NCI-H748 (cell line): ENCODE data around the gene IL31RA.
A peak's percentile ranks its signal among the peaks of the same experiment; 100 is the strongest.

ENCODE experiments used
- DNase-seq: peaks from one replicate; lab custom pipeline; 2025; ENCODE audit not compliant: unreplicated experiment; lab: John Stamatoyannopoulos, UW

Gene IL31RA

DNA sequence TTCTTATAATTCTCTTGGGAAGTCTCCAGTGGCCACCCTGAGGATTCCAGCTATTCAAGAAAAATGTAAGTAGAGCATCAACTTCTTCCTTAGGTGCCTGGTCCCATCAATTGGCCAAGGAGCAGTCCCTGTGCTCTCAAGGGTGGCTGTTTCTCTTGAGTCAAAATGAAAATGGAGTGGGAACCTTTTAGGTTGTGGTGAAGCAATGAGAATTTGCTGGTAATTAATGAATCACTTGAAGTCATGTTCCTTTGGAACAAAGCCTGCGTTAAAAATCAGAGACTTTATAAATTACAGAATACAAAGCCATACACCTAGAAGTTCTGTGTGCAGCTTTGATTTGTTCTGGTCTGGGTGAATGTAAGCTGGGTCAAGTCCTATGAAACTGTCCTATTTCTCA, 48.9 kb downstream of the IL31RA start:
- DNase-seq = no peak

DNA sequence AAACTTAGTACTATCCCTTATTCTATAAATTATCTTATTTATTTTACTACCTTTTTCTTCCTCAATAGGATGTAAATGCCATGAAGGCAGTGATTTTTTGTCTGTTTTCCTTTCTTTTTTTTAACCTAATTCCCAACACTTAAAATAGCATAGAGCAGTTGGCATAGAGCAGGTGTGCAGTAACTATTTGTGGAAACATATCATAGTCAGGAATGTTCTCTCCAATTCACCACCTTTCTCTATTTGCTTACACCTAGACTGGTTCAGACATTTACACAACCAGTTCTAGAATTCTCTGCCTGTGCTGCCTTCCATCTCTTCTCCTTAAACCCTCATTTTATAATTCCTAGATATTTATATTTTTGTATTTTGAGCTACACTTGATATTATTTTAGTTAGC, 49.6 kb downstream of the IL31RA start:
- DNase-seq = no peak

DNA sequence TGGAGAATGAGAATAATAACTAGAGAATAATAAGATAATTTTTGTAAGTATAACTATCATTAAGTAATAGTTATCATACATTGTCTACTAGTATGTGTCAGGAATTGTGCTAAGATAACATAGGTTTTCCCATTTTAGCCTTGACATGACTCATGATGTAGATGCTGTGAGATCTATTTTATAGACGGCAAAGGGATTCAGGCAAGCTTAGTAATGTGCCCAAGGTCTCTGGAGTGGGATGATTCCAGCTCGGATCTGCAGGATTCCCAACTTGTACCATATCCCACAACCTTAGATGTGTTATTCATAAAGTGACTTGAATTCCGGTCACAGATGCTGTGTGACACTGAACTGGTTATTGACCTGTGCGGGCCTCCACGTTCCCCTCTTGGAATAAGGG, 51.5 kb downstream of the IL31RA start:
- no peak for DNase-seq

DNA sequence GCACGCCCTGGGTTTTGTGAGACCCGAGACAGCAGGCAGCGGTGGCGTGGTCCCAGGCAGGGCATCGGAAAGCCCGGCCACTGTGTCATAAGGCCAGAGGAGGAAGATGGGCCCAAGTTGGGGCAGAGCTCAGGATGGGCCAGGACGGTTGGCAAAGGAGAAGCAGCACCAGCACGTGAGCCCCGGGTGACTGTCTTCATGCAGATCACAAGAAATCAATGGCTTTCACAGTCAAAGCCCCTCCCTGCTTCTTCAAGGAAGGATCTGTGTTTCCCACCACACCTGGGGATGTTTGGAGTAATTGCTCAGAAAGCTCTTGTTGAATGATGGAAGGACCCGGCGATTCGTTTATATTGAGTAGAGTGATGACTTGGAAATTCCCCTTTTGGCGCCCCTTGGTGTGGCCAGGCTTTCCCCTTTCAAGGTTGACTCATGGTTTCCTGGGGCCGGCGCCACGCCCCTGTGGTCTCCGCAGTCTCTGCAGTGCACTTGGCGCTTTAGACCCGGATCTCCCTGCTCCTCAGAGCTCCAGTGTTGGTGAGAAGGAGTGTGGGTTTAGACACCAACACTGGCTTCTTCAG, 52.1 kb downstream of the IL31RA start:
- DNase-seq = no peak

DNA sequence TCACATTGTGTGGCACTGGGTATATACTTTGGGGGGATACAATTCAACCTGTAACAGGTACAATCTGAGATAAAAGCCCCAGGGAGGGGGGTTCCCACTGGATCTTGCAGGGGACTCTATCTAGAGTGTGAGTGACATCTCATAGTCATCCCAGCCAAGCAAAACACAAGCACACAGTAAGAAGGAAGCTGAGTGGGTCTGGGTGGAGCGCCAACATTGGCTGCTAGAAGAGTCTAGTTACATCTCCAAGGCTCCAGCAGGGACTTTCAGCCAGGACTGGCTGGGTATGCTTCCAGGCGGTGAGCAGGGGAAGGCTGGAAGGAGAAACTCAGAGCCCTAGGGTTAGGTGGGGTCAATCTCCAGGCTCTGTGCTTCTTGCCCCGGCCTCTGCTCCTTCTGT, 53.0 kb downstream of the IL31RA start:
- no peak for DNase-seq

DNA sequence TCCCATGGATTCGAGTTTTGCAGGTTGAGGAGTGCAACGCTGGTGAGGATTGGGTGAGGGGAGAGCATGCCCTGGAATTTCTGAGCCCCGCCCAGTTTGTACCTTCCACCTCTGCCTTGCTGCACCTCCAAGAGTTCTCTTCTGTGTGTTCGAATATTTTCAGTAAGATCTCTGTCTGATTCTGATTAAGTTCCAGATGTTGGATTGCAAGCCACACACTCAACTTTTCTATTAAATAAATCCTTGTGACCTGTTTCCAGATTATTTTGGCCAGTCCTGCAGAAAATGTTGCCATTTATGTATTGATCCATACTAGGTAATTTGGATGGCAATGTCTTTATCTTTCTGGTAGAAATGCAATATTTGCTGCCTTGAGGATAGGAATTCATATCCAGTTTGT, 54.1 kb downstream of the IL31RA start:
- no peak for DNase-seq

DNA sequence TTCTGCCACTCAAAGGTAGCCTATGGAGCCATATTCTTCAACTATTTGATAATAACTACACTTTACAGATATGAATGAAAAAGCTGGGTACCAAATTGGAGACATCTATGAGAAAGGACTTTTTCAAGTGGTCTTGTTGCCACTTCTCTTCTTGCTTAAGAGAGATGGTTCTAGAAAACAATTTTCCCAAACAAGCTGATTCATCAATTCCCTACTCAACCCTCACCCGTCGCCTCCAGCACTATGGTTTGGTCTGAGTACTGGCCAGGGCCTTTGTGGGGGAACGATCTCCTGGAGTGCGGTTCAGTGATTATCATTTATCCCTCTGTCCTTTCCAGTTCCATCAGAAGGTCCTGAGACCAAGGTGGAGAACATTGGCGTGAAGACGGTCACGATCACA, 56.8 kb downstream of the IL31RA start:
- no peak for DNase-seq

DNA sequence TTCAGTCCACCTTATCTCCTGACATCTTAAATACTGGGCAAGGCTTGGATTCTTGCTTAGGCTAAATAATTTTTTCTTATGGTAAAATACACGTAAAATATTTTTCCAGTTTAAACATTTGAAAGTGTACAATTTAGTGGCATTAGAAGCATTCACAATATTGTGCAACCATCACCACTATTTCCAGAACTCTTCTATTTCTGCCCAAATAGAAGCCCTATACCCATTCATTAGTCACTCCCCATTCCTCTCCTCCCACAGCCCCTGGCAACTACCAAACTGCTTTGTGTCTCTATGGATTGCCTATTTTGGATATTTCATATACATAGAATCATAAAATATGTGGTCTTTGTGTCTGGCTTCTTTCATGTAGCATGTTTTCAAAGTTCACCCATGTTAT, 57.6 kb downstream of the IL31RA start:
- DNase-seq = no peak

DNA sequence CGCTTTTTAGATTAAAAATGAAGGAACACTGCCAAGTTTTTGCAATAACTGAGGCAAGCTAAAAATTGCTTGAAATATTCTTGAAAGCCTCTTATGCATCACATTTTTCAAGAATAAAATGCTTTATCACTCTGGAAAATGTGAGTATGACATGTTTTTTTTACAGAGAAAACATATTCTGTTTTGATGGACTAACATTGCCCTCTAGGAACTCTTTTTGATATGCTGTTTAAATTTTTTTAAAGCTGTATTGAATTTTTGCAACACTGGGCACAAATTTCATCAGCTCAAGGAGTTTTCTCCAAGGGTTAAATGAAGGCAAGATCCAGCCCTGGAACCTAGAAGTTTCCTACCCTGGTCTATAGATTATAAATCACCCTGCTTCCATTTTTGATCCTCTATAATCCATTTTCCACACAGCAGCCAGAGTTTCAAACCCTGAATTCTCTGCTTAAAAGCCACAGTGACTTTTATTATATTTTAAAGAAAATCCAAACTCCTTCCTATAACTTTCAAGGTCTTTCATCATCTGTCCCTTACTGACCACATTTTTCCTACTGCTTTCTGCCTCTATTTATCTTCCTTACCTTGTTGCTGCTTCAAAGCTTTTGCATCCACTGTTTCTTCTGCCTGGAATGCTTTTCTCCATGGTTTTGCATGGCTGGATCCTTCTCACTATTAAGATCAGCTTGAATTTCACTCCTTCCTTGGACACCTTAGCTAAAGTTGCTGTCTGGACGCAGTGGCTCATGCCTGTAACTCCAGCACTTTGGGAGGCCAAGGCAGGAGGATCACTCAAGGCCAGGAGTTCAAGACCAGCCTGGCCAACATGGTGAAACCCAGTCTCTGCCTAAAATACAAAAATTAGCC, 60.9 kb downstream of the IL31RA start:
- DNase-seq = no peak

DNA sequence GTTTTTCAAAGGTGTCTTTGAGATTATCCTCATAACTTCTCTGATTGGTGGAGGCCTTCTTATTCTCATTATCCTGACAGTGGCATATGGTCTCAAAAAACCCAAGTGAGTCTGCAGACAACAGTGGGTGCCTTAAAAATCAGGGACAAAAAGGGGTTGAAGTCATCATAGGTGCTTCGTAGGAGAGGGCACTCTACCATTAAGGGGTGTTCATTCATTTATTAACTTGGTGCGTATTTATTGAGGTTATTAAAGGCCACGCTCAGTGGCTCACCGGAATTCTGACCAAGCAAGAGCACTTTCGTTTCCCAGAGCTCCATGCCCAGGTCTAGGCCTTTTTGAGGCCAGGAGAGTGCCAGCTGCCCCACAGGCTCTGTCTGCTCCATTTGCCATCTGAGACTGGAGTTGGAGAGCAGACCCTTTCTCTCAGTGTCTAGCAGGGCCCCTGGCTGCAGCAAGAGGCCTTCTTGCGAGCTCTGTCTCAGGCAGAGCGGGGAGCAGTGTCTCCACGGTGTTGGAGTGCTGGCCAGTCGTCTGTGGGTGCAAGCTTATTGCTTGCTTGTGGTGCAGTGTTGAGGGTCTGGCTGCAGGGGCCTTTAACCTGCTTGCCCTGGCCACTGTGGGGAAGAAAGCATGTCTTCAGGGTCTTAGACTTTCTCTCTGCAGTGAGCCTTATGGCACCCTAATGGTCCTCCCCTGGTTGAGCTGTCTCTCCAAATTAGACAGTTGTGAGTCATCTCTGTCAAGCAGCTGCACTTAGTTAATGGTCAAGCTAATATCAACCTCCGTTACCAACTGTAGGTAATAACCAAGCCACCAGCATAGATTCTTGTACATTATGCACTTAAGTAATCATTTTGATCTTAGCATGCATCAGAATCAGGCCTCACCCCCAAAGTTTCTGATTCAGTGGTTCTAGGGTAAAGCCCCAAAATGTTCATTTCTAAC, 62.6 kb downstream of the IL31RA start:
- DNase-seq = no peak

DNA sequence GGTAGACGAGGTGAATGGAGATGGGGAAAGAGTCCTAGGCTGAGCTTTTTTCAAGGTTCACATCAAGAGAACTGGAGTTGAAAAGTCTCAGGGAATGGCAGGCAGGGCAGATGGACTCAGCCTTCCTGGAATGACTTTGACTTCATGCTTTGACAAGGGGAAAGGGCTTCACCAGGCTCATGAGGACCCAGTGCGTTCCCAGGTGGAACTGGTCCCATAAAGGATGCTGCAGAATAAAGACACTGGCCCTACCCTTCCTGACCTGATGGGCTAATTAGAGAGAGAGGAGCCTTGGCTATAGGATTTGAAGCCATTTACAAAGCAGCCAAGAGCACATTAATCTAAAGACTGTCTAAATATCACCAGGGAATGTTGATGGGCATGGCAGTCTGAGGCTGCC, 63.8 kb downstream of the IL31RA start:
- DNase-seq = no peak

DNA sequence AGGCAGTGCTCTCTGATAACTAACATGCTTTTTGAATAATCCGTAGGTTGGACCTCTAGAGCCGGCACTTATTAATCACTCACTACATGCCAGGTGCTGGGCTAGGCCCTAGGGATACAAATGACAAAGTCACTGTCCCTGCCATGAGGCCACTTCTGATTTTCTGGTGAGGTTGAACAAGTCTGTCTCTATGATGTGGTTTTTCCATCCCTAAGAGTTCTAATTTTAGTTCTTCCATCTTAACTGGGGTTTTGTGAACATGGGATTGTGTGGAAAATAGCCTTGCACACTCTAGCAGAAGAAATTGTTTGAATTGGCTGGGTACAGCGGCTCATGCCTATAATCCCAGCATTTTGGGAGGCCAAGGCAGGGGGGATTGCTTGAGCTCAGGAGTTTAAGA, 64.6 kb downstream of the IL31RA start:
- no peak for DNase-seq

DNA sequence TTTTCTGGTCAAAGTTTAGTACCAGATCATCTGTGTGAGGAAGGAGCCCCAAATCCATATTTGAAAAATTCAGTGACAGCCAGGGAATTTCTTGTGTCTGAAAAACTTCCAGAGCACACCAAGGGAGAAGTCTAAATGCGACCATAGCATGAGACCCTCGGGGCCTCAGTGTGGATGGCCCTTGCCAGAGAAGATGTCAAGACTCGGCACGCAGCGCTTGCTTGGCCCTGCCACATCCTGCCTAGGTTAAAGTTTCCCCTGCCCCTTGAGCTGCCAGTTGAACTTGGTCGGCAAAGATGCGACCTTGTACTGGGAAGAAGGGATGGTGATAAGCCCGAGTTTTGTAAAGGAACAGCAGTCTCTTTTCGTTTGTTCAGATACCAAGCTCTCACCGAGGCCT, 65.8 kb downstream of the IL31RA start:
- DNase-seq = no peak

DNA sequence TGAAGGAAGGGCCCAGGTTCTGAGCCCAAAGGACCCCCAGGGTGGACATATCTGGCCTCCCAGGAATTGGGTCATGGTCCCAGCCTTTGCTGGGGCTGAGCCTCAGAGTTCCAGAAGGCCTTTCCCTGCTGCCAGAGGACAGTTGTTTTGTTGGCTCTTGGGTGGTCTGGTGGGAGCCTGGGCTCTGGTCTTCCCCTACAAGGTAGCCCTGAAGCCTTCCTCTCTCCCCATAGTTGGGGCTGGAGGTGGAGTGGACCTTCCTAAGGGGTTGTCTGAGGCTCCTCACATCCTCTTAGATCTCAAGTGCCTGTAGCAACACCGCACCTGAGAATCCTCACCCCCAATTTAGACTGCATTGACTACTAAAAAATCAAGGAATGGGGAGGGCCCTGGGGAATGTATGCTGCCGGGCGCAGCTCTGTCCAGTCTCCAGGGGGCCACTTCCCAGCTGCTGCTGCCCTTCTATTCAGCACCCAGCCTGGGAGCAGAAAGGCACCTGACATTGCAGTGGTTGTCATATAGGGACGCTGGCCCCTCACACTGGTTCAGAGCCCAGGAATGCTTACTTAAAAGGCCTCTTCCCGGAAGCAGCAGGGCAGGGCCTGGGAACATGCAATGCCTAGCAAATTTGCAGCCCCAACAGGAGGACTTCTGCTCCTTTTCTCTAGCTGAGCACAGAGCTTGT, 66.4 kb downstream of the IL31RA start:
- DNase-seq = no peak

DNA sequence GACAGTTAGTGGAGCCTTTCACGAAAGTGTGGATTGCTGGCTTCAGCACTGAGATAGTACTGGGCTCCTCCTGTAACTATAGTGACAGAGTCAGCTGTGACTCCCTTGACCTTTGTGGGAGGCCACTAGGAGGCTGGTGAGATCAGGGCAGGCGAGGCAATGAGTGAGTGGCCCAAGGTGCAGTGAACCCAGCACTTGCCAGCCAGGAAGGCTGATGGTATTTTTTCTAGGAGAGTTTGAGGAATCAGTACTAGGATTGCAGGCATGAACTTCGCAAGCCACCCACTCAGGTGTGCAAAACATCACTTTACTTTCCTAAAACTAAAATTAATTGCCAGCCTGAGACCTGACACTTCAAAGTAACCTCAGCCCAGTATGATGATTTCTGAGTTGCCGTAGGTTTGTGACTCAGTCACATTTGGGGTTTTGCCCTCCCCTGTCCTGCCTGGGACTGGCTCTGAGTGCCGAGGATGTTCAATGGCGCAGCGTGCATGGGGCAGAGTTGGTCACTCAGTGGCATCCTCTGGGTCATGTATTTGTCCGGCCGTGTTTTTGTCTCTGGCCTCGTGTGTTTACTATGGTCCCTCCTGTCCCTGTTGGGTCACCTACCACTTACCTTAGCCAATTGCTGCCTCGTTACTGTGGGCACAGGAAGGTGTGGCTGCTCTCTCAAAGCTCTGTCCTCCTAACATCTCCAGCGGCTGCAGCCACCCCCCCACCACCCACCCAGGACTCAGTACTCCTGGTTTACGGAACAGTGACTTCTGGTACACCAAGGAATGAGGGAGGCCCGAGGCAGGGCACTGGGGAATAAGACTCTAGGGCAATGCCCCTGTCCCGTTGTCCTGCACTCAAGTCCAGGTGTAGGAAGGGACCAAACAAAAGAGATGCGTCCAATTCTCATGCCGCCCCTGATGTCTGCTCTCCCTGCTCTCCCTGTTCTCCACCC, 67.2 kb downstream of the IL31RA start:
- DNase-seq = no peak

DNA sequence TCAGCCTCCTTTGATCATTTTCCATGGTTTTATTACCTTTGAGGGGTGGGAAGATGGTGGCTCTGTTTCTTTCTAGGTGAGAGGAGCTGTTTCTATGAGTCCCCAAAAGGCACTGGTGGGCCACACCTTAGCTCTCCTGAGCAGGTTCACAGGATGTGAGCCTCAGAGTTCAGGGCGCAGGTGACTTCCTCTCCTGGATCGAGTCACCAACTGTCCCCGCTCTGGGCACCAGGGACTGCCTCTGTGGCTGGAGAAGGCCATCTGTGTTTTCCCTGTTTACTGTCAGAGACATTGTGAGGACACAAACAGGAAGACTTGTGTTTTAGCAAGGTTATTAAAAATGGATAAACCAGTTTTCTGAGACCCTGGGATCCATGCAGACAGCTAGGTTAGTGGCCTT, 68.5 kb downstream of the IL31RA start:
- no peak for DNase-seq

DNA sequence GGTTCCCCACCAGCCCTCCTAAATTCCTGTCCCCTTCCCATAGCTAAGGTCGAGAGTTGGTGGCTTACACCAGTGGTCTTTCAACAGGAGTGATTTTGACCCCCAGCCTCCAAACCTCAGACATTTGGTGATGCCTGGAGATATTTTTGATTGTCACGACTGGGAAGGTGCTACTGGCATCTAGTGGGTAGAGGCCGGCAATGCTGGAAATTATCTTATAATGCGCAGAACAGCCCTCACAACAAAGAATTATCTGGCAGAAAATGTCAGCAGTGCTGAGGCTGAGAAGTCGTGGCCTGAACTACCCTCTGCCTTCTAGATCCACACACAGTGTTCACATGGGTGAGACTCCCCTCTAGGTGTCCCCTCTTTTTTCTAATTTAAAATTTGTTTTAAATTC, 69.6 kb downstream of the IL31RA start:
- DNase-seq = peak; percentile 28

DNA sequence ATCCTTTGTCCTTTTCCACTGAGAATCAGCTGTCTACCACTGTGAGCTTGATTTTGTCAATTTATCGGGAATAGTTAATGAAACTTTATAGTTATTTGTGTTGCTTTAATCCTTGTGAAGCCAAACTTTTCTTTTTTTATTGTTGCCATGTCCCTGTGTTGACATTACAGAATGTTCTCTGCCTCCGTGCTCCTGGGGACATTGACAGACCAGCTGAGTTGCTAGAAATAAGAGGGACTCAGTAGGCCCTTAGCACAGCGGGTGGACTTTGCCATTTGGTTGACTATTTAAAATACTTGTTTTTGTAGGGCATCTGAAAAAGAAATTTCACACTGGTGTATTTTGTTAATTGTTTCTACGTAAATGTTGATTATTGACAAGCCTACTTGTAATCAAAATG, 70.5 kb downstream of the IL31RA start:
- DNase-seq = no peak

DNA sequence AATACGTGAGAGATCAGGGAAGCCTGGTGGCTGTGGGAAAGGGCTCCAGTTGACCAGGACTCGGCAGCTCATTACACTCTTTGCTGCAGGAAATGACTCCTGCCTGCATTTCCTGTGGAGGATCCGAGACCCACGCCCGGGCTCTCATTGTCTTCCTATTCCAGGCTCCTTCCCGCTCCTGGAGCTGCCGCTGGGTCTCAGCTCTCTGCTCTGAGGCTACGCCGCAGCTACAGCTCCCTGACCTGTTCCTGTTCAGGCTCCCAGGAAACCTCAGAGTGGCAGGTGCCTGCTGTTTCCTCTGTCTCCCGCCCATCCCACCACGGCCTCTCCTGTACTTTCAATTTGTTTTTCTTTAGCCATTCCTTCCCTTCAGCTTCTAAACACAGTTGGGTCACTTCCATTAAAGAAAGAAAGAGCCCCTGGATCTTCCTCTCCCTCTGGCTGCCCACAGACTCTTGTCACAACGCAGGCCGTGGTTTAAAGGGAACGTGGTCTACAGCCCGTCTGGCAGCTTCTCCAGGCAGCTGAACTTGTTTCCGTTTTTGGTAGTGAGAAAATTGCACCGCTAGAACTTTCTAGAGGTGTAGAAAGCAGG, 72.1 kb downstream of the IL31RA start:
- DNase-seq = peak; percentile 69
